ENCODE results near the gene TAGLN2.

The TAGLN2 gene

DNA sequence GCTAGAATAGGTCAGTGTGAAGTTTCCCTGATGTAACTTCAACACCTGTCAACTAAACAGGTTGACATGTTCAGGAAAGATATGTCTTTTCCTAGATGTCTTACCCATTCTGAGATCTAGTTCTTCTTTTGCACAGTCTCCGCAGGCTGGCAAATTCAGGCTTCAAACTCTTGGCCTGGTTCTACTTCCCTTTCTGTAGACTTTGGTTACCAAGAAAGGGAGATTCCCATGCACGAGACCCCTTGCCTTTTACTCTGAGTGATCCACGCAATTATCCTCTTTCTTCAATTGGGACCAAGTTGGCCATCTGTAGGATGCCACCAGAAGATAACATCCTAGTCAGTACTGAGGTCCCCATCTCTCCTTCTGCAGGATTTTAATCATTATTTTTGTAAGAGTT lies 27.3 kb downstream of the TAGLN2 start:
- no peak for DNase-seq

DNA sequence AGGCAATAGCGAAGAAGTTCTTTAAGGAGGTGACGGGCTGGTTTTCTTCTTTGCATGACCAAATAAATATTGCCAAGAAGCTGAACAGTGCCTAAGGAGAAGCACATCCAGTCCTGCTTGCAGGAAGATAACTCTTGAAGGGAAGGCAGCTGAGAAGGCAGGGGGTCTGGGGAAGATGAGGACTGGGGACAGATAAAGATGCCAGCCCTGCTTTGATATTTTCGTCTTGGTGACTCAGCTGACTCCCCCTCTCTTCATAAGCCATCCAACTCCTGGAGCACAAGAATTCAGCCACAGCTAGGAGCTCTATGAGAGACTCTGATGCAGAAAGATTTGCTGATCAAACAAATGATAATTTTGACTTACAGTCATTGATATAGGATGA lies 28.8 kb downstream of the TAGLN2 start:
- DNase-seq: peak; percentile 27

DNA sequence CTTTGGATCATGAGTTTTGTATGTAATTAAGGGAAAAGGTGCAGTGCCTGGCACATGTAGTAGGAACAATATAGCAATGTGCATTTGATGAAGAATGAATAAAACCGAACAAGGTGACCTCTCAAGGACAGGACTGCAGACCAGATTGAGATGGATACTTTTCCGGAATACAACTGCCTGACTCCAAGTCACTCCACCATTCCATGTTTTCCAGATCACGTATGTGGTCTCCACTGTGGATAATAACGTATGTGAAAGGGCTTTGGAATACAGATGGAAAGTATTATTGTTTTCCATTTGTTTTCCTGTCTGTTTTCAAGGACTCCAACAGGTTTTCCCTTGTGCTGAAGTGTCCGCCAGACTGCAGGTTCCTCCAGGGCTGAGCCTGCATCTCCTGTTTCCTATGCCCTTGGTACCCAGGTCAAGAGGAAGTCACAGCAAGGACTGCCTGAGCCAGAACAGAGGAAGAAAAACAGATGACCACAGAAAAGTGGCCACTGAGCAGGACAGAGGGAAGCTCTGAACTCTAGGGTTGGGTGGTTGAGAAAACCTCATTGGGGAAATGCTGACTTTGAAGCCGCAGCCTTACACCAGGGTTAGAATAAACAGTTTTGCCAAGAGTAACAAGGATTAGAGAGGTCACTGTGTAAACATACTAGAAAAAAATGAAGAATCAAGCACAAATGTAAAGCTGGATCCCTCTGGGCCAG lies 29.3 kb downstream of the TAGLN2 start:
- DNase-seq: no peak

DNA sequence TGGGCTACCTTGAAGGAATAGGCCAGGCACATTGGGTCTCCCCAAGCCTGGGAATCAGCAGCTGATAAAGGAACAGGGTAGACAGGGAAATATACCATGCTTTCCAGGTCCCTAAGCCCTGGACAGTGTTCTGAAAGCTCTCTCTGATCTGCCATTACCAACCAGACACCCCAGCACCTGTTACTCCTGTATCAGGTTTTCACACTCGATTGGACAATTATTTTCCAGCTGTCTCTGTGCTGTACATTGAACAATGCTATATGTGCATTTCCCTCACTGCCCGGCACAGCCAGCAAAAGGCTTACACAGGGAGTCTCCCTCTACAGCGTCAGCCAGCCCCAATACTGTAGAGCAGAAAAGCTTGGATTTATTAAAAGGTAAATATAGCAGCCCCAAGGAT lies 30.0 kb downstream of the TAGLN2 start:
- DNase-seq: no peak

DNA sequence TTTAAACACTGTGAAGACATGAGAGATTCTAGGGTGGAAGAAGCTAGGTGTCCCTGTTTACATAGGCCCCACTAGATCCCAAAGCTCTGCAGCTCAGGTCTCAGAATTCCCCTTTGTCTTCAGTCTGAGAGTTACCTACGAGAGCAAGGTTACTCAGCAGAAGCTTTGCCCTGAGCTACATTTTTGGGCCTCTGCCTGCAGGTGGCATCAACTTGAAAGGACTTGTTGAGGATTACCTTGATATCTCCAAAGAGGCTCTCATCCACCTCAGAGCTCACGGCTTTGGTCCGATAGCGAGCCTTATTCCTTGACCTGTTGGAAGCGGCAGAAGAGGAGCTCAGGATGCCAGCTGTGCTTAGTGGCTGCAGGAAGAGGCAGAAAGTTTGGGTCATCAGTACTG lies 32.4 kb downstream of the TAGLN2 start:
- no peak for DNase-seq

DNA sequence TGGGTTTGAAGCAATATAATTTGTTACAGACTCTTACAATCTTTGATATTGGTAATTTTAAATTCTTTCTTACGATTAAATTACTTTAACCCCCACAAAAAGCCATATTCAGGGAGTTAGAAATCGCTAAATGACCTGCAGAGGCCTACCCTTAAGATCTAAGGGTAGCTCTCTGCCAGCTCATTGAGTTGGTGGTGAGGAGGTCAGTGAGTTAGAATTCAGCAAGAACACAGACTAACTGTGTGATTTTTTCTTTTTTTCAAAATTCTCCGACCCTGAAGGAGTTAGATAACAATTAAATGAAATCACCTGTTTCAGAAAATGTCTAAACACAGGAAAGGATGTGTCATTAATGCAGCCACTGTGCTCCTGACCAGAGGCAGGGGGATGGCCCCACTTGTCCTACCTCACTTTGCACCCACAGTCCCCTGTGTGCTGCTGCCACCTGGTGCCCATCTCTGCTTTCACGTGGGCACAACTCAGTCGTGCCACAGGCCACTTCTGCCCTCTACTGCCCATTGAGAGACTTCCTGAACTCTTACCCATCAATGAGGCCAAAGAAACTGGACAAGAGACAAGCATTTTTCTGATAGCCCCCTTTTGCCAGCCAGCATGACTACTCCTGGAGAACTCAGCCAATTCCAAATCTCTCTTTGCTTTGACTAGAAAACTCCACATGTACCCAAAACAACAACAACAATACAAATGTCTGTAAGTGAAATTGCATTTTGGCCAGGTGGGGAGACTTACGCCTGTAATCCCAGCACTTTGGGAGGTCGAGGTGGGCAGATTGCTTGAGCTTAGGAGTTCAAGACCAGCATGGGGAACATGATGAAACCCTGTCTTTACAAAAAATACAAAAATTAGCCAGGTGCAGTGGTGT lies 33.8 kb downstream of the TAGLN2 start:
- DNase-seq: peak; percentile 94

DNA sequence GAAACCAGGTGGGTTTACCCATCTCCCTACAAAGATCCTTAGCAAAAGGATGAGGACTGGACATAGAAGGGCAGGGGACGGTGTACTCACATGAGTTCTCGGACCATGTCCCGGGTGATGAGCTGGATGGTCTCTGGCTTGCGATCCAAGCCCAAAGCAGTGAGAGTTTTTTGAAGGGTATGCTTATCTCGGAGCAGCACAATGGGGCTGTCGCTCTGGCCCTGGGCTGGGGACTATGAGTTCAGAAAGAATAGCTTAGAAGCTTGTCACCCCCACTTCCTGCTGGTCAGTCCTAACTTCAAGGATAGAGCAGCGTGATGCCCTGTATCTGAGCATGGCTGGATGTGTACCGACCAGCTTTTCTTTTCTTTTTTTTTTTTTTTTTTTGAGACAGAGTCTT lies 34.9 kb downstream of the TAGLN2 start:
- DNase-seq: no peak

DNA sequence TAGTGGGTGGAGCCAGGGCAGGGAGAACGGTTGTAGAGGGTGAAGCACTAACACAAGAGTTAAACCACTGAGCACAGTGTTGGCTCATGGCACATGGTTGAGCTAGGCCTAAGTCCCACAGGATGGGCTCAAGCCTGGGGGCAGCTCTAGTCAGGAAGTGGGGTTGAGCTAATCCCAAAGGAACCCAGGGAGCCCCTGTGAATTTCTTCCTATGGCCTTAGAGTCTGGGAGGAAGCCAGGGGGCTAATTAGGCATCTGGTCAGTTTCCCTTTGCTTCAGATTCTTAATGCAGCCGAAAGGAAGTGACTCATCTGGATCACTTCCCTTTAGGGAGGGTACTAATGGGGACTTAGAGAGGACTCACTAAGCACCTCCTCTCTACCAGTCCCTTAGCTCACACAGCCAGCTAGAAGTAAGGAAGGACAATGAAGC lies 35.5 kb downstream of the TAGLN2 start:
- peak; percentile 62 for DNase-seq

DNA sequence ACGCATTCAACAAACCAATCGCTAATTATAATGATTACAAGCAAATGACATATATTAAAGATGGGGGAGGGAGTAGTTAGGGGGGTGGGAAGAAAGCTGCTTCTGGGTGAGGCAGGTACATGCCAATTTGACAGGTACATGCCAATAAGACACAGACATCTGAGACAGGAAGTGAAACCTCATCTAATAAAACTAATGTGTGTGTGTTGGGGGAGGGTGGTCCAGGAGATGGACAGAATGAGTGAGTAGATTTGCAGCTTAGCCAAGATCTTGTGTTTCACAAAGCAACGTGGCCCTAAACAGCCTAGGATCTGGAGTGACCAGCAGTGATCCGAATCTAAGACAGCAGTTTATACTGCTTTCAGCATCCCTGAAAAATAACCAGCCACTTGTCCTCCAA lies 36.1 kb downstream of the TAGLN2 start:
- DNase-seq: no peak

DNA sequence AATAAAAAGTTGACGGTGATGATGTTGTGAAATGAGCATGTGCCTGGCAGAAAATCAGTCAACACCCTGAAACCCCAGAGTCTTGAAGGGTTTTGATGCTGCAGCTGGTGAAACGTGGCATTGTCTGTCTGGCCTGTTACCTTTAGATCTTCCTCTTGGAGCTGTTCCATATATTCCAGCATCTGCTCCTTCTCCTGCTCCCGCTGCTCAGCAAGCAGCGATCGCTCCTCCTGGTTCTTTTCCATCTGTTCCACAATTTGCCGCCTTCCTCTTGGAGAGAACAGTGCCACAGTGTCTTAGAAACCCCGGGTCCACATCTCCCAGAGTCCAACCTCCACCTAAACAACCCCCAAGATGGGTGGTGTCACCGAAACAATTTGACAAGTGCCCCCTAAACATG lies 41.0 kb downstream of the TAGLN2 start:
- DNase-seq: no peak

DNA sequence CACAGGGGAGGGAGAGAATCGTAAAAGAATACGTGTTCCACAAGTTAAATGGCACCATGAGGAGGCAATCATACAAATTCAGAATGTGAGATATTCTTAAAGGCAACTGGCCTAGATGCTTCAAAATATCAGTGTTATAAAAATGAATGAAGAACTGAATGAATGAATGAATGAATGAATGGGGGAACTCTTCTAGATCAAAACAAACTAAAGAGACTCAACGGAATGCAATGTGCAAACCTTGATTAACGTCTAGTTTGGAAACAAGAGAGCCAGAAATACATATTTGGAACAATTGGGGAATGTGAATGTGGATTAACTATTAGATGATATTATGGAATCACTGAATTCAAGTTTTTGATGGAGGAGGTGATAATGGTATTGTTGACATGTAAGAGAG lies 42.2 kb downstream of the TAGLN2 start:
- DNase-seq: no peak

DNA sequence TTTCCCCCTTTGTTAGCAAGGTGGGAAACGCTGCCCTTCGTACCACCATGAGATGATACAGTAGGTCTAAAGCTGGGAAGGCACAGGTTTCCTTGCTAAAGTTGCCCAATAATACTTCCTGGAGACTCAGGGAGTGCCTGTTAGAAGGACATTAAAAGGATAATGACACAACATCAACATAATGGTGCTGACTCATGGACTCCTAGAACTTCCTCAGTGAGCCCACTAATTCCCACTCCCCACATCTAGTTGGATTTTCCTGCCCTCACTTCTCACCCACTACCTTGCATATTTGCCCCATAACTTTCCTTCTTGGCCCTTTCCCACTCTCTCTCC lies 42.8 kb downstream of the TAGLN2 start:
- DNase-seq: no peak

DNA sequence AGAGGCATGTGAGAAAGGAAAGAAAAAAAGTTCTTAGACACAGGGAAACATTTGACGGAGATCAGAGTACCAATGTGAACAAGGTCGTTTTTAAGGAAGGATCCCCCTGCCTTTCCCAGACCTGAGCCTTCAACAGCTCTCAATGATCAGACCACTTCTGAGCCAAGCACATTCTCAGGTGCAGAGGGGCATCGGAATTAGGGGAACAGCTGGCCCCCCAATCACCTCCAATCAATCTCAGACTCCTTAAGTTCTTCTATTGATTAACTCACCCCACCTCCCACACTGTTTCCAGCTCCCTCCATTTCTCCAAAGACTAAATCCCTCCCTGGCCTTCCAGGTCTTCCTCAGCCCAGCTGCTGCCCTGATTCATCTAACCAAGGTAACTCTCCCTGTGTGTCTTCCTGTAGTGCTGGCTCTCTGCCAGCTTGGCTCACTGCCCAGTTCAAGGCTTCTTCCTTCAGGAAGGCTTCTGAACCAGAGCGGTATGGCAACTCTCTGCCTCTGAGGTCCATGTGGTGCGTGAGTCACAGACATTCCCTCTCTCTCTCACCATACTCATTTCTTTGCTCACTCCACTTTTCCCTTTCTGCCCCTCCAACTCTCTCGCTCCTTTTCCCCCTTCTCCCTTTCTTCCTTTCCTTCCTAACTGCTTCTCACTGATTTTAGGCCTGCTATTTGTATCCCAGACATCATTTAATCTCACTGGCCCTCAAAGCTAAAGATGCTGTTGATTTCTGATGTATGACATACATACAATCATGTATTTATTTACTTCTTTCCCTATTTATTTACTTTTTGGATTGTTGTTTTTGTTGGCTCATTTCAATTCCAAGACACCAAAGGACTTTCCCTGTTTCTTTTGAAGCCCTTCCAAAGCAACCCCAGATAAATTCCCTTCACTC lies 43.4 kb downstream of the TAGLN2 start:
- no peak for DNase-seq

DNA sequence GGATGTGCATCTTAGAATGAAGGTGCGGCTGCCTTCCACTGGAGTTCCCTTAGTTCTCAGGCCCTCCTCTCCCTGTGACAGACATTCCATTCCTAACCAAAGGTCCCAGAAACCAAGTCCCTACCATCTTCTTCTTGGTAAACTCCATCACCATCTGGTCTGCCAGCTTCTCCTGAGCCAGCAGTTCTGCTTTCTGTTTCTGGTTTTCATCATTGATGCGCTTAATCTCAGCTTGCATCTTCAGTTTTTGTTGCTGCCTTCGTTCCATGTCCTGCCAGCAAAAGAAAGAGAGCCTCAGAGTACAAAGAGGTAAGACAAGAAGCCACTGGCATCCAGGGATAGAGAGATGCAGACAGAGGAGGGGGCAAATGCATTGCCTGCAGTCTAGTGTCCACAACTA lies 44.9 kb downstream of the TAGLN2 start:
- no peak for DNase-seq

DNA sequence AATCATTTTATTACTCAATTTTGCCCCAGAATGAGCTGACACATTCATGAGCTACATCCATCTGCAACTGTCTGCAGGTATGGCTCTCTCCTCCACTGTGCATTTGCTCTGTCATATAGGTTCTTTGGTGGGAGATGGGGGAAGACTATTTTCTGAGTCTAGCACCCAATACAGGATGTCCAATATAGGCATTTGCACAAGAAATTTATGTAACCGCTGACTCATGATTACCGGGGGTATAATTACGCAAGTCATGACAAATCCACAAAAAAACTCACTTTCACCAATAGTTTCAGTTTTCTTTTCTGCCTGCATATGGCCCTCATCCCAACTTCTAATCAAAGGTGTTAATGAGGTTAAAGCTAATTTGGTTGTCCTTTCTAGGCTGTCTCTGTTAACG lies 45.3 kb downstream of the TAGLN2 start:
- DNase-seq: peak; percentile 50

DNA sequence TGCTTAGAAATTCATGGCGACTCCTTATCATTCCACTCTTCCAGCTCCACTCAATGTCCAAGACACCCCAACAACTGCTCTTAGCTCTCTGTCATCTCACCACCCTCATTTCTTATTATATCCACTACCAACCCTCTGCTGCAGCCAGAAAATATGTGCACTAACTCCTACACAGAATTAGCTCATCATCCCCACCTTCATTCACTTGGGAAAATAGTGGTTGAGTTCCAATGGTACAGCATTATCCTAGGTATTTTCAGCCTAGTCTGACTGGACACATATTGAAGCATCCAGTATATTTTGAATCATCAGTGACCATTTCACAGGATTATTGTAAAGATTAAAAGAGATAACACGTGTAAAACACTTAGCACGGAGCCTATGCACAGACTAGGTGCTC lies 46.2 kb downstream of the TAGLN2 start:
- DNase-seq: no peak

DNA sequence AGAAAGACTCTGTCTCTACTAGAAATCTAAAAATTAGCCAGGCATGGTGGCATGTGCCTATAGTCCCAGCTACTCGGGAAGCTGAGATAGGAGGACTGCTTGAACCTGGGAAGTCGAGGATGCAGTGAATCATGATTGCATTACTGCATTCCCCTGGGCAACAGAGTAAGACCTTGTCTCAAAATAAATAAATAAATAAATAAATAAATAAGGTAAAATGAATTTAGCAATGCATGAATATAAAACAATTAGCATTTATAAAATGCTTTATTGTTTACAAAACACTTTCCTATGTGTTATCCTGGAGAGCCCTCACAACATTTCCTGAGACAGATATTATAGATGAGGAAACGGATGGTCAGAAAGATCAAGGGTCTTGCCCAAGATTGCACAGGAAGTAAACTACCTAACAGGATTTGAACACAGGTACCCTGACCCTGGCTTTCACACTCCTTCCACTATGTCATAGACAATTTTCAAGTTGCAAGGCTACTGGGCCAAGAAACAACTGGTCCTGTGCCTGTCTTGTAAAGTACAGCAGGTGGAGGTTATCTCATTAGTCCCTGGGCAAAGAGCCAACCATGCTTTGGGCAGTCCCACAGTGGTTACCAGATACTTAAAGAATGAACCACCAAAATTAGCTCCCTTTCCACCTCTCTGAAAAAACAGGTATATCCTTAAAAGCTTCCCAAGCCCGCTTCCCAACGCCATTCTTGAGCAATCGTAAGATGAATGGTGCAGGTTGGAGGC lies 47.4 kb downstream of the TAGLN2 start:
- peak; percentile 76 for DNase-seq

DNA sequence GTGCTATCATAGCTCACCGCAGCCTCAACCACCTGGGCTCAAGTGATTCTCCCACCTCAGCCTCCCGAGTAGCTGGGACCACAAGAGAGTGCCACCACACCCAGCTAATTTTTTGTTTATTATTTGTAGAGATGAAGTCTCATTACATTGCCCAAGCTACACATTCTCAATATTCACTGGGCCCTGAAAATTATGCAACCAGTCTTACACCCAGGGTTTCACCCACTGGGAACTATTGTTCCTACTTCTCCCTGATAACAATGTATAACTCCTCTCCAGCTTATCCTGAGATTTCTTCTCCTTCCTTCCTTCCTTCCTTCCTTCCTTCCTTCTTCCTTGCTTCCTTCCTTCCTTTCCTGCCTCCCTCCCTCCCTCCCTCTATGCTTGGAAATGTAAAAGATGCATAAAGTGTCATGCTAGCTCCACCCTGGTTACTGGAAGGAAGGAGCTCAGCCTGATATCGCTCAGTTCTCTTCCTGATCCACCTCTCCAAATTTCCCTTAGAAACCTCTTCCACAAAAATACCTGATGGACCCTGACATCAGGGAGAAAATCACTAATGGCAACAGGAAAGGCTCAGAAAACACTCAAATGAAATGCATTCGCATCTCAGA lies 51.7 kb downstream of the TAGLN2 start:
- DNase-seq: no peak

DNA sequence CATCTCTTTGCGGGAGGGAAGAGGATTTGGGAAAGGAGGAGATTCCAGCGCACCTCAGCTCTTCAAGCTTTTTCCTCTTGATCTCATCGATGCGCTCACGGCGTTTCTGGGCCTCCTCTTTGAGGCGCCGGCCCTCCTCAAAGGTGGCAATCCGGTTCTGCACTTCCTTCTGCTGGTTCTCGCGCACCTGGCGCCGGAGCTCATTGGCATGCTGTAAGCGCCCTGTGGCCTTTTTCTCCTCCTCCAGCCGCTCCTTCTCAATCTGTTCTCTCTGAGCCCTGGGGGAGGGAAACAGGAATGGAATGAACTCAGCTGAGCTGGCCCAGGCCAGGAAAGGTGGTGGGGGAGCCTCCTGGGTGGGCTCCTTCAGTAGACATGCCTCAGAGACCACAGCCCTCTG lies 52.4 kb downstream of the TAGLN2 start:
- no peak for DNase-seq

DNA sequence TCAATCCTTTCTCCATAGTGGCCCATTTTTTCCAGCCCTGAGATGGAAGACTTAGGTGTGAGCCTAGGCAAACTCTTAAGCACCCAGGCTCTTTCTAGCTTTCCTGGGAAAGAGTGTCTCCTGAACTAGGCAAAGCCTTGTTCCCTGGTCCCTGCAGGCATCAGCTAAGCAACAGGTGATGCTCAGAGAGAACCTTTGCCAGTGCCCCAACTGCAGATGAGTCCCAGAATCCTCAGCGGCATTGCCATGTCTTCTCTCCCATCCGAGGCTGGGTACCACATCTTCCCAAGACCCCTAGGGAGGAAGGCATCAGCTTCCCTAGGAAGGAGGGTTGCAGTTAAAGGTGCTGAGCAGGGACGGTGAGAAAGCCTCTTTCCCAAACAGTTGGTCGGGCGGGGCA lies 54.6 kb downstream of the TAGLN2 start:
- DNase-seq: no peak

DNA sequence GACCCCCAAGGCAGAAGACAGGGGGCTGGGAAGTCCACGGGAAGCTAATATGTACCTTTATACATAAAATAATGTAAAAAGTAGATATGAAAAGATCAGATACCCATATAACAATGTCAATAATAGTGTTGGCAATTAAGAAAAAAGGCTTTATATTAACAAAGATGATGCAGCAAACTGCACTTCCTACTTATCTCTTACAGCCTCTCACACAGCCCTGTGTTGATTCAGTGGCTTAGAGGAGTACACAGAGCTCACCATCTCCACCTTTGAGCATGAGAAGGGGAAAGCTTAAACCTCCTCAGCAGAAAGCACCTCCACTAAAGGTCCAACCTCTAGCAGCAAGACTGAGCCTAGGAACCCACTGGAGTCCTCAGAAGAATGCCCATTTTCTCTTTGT lies 55.7 kb downstream of the TAGLN2 start:
- DNase-seq: peak; percentile 60

DNA sequence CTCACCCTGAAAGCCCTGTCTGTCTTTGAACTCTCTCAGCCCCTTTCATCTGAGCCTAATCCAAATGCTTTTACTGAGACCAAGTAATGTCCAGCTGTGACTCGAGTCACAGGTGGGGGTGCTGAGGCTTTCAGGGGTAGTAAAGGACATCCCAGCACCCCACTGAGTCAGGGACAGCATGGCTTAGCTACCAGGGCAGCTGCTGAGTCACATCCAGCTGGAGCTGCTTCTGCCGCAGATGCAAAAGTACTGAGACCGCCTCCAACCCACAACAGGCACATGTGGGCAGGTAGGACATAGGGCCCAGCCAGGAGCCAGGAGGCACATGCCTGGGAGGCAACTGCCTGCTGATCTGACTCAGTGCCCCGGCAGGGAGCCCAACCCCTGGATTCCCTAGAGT lies 56.1 kb downstream of the TAGLN2 start:
- peak; percentile 59 for DNase-seq

Measured in hematopoietic multipotent progenitor cell treated with erythropoietin and hydrocortisone succinate and interleukin-3 and kit ligand, for 6 days (in vitro differentiated cells).